ENCODE results near the gene PAX8. TPM values are rescaled to one million over a fixed set of nuclear protein-coding genes. Genes with fewer than 3 reads are reported as not detected.

Gene PAX8
- total RNA-seq, 2 donors from 2014 or later = 1.1 to 1.9 TPM

DNA sequence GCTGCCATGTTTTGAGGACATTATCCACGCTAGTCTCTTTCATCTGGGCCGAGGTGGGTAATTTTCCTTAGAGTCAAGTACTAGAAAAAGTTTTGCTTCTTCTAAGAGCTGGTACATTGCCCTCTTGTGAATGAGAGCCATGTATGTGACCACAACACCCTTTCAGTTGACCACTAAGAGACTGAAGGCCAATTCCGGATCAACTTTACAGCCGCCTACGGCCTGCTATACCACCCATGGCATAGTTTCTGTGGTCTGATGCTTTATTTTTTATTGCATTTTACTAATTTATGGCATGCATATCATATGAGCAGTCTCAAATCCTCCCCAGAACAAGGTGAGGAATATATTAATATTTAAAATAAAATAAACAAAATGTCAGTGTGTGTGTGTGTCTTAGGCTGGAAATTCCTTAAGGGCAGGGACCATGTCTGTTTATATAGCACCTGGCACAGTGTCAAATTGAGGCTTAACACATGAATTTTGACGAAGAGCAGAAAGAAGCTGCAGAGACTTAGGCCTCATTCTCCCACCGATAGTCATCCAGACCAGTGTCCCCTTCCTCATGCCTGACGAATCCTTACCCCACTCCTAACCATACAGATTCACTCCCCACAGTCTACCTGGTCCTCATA is 69.6 kb downstream of the PAX8 start:
- Histone ChIP-seq H3K27me3 (no peaks in the 10 kb centered on the region), H3K4me3 (no peak overlapping the region), H3K4me1 (no peaks in the 10 kb centered on the region), H3K27ac (no peak overlapping the region), H3K9ac (ENCODE audit: low read depth in 2 of 2, low read length in 2 of 2) (peak overlapping the region in 1 of 2 donors; percentile 9), H3K9me3 (no peaks in the 10 kb centered on the region), H3K36me3 (no peaks in the 10 kb centered on the region)
- no peak for DNase-seq
- TF ChIP-seq, protein P1, sequence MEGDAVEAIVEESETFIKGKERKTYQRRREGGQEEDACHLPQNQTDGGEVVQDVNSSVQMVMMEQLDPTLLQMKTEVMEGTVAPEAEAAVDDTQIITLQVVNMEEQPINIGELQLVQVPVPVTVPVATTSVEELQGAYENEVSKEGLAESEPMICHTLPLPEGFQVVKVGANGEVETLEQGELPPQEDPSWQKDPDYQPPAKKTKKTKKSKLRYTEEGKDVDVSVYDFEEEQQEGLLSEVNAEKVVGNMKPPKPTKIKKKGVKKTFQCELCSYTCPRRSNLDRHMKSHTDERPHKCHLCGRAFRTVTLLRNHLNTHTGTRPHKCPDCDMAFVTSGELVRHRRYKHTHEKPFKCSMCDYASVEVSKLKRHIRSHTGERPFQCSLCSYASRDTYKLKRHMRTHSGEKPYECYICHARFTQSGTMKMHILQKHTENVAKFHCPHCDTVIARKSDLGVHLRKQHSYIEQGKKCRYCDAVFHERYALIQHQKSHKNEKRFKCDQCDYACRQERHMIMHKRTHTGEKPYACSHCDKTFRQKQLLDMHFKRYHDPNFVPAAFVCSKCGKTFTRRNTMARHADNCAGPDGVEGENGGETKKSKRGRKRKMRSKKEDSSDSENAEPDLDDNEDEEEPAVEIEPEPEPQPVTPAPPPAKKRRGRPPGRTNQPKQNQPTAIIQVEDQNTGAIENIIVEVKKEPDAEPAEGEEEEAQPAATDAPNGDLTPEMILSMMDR (IDR thresholded peaks at IDR 0.05) = no peak
- intact Hi-C loops (cut with DNase I) = no loop called here

DNA sequence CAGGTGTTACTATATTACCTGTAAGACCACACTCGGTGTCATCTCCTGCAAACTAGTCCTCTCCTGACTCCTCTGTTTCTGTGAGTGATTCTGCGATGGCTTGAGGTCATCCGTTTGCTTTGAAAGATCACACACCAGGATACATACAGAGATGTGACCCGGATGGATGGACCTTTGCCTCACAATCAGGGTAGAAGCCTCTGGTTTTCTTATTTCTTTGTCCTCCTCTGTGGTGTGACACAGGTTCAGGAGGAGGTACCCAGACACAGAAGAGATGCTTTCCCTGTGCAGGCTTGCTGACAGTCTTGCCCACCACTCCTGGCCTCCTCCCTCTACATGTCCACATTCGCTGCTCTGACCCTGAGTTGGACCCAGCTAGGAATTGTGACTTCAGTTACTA is 70.3 kb downstream of the PAX8 start:
- no peak for DNase-seq
- Histone ChIP-seq H3K36me3 (no peaks in the 10 kb centered on the region), H3K4me1 (no peaks in the 10 kb centered on the region), H3K27me3 (no peaks in the 10 kb centered on the region), H3K9ac (ENCODE audit: low read depth in 2 of 2, low read length in 2 of 2) (no peak overlapping the region), H3K27ac (no peak overlapping the region), H3K4me3 (no peak overlapping the region), H3K9me3 (no peaks in the 10 kb centered on the region)
- intact Hi-C loops (cut with DNase I) = no loop called here
- TF ChIP-seq, protein P1 (IDR thresholded peaks at IDR 0.05) = no peak

DNA sequence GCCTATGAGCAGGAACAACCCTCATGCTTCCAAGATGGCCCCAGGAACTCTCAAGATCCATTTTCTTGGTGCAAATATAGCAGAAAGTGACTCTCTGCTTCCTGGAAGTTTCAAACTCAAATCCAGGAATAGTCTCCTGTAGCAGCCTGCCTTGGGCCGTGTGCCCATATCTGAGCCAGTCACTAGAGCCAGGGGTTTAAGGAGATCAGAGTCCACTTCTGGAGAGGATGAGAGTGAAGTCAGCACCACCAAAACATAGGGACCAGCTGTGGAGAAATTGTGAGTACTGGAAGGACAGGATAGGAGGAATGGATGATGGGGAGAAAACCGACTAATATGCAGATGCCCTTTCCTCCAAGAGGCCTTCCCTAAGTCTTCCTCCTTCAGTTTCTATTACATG is 71.7 kb downstream of the PAX8 start:
- Histone ChIP-seq H3K27me3 (no peaks in the 10 kb centered on the region), H3K4me3 (no peak overlapping the region), H3K9me3 (no peaks in the 10 kb centered on the region), H3K27ac (no peak overlapping the region), H3K9ac (ENCODE audit: low read depth in 2 of 2, low read length in 2 of 2) (no peak overlapping the region), H3K36me3 (no peaks in the 10 kb centered on the region), H3K4me1 (no peaks in the 10 kb centered on the region)
- intact Hi-C loops (cut with DNase I) = no loop called here
- no peak for DNase-seq
- TF ChIP-seq, protein P1 (IDR thresholded peaks at IDR 0.05) = no peak

DNA sequence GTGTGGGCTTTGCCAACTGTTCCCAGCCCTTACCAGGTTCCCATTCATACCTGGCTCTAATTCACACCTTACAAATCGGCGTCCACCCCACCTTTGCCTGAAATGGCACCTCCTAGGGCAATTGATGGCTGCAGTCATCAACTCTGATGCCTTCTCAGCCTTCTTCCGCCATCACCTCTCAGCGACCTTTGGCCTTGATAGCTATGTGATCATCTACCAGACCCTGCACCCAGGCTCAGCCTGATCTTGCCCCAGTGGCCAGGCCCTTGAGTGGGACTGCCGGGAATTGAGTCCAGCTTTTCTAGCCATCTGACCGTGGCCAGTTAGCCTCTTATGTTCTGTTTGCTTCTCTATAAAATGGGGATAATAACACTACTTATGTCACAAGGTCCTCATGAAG is 72.5 kb downstream of the PAX8 start:
- H3K9ac ChIP-seq (ENCODE audit: low read depth in 2 of 2, low read length in 2 of 2) = no peak overlapping the region
- TF ChIP-seq, protein P1 (IDR thresholded peaks at IDR 0.05) = no peak
- H3K4me3 ChIP-seq = no peak overlapping the region
- H3K36me3 ChIP-seq = no peaks in the 10 kb centered on the region
- intact Hi-C loops (cut with DNase I) = no loop called here
- DNase-seq = no peak
- H3K4me1 ChIP-seq = no peaks in the 10 kb centered on the region
- H3K27ac ChIP-seq = no peak overlapping the region
- H3K27me3 ChIP-seq = no peaks in the 10 kb centered on the region
- no peaks in the 10 kb centered on the region for H3K9me3 ChIP-seq

DNA sequence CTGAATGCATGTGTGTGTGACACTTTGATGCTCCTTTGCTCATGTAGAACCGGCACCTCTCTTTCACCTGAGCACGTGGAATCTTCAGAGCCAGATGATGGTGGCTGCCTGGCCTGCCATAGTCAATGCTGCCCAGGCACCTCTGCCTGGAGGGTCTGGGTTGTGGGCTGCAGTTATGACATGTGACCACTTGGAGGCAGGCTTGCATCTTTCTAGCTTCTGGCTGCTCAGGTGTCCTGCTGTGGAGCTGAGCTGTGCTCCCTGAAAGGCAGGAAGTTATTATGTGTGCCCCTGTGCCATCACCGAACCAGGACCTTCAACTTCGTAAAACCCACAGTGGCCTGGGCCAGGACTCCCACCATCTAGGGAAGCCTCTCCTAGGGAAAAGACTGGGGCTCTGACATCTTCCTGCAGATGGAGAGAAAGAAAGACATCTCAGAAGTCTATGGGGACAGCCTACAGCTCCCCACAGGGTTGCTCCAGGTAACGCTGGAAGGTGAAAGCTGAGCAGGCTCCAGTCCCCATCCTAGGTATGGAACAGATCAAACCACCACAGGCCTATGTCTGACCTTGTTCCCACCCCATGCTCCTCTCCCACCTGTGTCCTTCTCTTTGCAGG is 74.7 kb downstream of the PAX8 start:
- Histone ChIP-seq H3K27ac (no peak overlapping the region), H3K9me3 (no peaks in the 10 kb centered on the region), H3K4me3 (no peak overlapping the region), H3K4me1 (no peaks in the 10 kb centered on the region), H3K27me3 (no peaks in the 10 kb centered on the region), H3K36me3 (no peaks in the 10 kb centered on the region), H3K9ac (ENCODE audit: low read depth in 2 of 2, low read length in 2 of 2) (no peak overlapping the region)
- intact Hi-C loops (cut with DNase I) = loop anchor here (2.0 kb wide), 2 partner anchors 45 to 167 kb away; no protein-coding TSS in a partner anchor
- DNase-seq = peak; percentile 81
- TF ChIP-seq, protein P1 (IDR thresholded peaks at IDR 0.05) = peak; percentile 70
